WTC11 (cell line): ENCODE data around the gene AURKA. TPM values are rescaled to one million over a fixed set of nuclear protein-coding genes. Genes with fewer than 3 reads are reported as not detected.

Experiments used
- ATAC-seq: fragments of 200-7000 bp; cut with Tn5 transposase; 2 replicates; pipeline ENCODE4 v1.10.0; 2021; ENCODE audit warnings: mild to moderate bottlenecking, moderate library complexity
- CTCF ChIA-PET: fragments of 300-600 bp; sonication (Branson Sonifier 250); formaldehyde crosslinking; loops from one replicate; lab custom pipeline; 2021; ENCODE audit warnings: antibody characterized with exemption; lab: Charles Lee
- POLR2A ChIA-PET: fragments of 350-600 bp; sonication (Branson Sonifier 250); formaldehyde crosslinking; loops from one replicate; lab custom pipeline; 2021; ENCODE audit warnings: antibody characterized with exemption; lab: Charles Lee
- DNase-seq: peaks from one replicate; pipeline ENCODE4 v3.0.0; 2021; ENCODE audit warnings: low spot score
- H3K27ac Mint-ChIP-seq: 2 replicates; pipeline ENCODE4 v1.8.0; 2021; ENCODE audit warnings: mixed read lengths
- H3K27me3 Mint-ChIP-seq: 2 replicates; pipeline ENCODE4 v1.8.0; 2021; ENCODE audit warnings: low read depth, mild to moderate bottlenecking, moderate library complexity, mixed read lengths
- H3K36me3 Mint-ChIP-seq: 2 replicates; pipeline ENCODE4 v1.8.0; 2021; ENCODE audit warnings: mixed read lengths
- H3K4me1 Mint-ChIP-seq: 2 replicates; pipeline ENCODE4 v1.8.0; 2022; ENCODE audit warnings: mixed read lengths
- H3K4me3 Mint-ChIP-seq: 2 replicates; pipeline ENCODE4 v1.8.0; 2021; ENCODE audit warnings: mild to moderate bottlenecking, moderate library complexity, mixed read lengths
- H3K9me3 Mint-ChIP-seq: 2 replicates; pipeline ENCODE4 v1.8.0; 2021; ENCODE audit warnings: mixed read lengths
- CBFB ChIP-seq: sonication (generic); formaldehyde crosslinking; IDR thresholded peaks from 2 replicates; pipeline ENCODE4 v1.8.1; 2022; ENCODE audit warnings: mild to moderate bottlenecking, low read depth, missing genetic modification reagents
- CREM ChIP-seq: sonication (generic); formaldehyde crosslinking; IDR thresholded peaks from 2 replicates; pipeline ENCODE4 v1.8.1; 2022; ENCODE audit warnings: mild to moderate bottlenecking, missing genetic modification reagents, moderate library complexity
- ELF4 ChIP-seq: sonication (generic); formaldehyde crosslinking; IDR thresholded peaks from 2 replicates; pipeline ENCODE4 v1.8.1; 2022; ENCODE audit warnings: low read depth, mild to moderate bottlenecking, moderate library complexity, missing genetic modification reagents
- ESRRA ChIP-seq: sonication (generic); formaldehyde crosslinking; IDR thresholded peaks from 2 replicates; pipeline ENCODE4 v1.8.1; 2022; ENCODE audit warnings: mild to moderate bottlenecking, missing genetic modification reagents, borderline replicate concordance
- ETV6 ChIP-seq: sonication (generic); formaldehyde crosslinking; IDR thresholded peaks from 2 replicates; pipeline ENCODE4 v1.8.1; 2022; ENCODE audit warnings: mild to moderate bottlenecking, missing genetic modification reagents
- FOXJ3 ChIP-seq: sonication (generic); formaldehyde crosslinking; IDR thresholded peaks from 2 replicates; pipeline ENCODE4 v1.9.0; 2021; ENCODE audit warnings: missing genetic modification reagents, mild to moderate bottlenecking, borderline replicate concordance
- JAZF1 ChIP-seq: fragments of 250-450 bp; sonication (Bioruptor Pico); IDR thresholded peaks from 2 replicates; pipeline ENCODE4 v1.9.0; 2021; ENCODE audit warnings: moderate library complexity, mild to moderate bottlenecking, inconsistent platforms
- NFE2L1 ChIP-seq: sonication (generic); formaldehyde crosslinking; IDR thresholded peaks from 2 replicates; pipeline ENCODE4 v1.8.1; 2023; ENCODE audit warnings: missing genetic modification reagents
- NR2C2 ChIP-seq: sonication (generic); formaldehyde crosslinking; IDR thresholded peaks from 2 replicates; pipeline ENCODE4 v1.8.0; 2022; ENCODE audit warnings: mild to moderate bottlenecking, missing genetic modification reagents
- SMAD4 ChIP-seq: sonication (generic); formaldehyde crosslinking; IDR thresholded peaks from 2 replicates; pipeline ENCODE4 v1.8.0; 2022; ENCODE audit warnings: mild to moderate bottlenecking, missing genetic modification reagents
- TP53 ChIP-seq: sonication (generic); formaldehyde crosslinking; IDR thresholded peaks from 2 replicates; pipeline ENCODE4 v1.8.1; 2023; ENCODE audit warnings: mild to moderate bottlenecking, missing genetic modification reagents
- ZNF232 ChIP-seq: sonication (generic); formaldehyde crosslinking; IDR thresholded peaks from 2 replicates; pipeline ENCODE4 v1.8.0; 2022; ENCODE audit warnings: mild to moderate bottlenecking, missing genetic modification reagents
- total RNA-seq: library from RNA; stranded (reverse); gene quantifications from 3 replicates; pipeline ENCODE4 v1.2.3, GENCODE V29; 2021
- TF ChIP-seq, protein P1 (sequence below): fragments of 250-450 bp; sonication (Bioruptor Pico); IDR thresholded peaks from 2 replicates; pipeline ENCODE4 v1.8.0; 2021; ENCODE audit warnings: mild to moderate bottlenecking
- TF ChIP-seq, protein P2 (sequence below): sonication (generic); formaldehyde crosslinking; IDR thresholded peaks from 2 replicates; pipeline ENCODE4 v1.8.1; 2023; ENCODE audit warnings: mild to moderate bottlenecking, moderate library complexity, missing genetic modification reagents
- TF ChIP-seq, protein P3 (sequence below): sonication (generic); formaldehyde crosslinking; IDR thresholded peaks from 2 replicates; pipeline ENCODE4 v1.8.0; 2022; ENCODE audit warnings: mild to moderate bottlenecking, missing genetic modification reagents
- TF ChIP-seq, protein P4 (sequence below): sonication (generic); formaldehyde crosslinking; IDR thresholded peaks from 2 replicates; pipeline ENCODE4 v1.8.1; 2022; ENCODE audit warnings: mild to moderate bottlenecking, moderate library complexity, missing genetic modification reagents
- TF ChIP-seq, protein P5 (sequence below): sonication (generic); formaldehyde crosslinking; IDR thresholded peaks from 2 replicates; pipeline ENCODE4 v1.8.1; 2023; ENCODE audit warnings: mild to moderate bottlenecking, missing genetic modification reagents, moderate library complexity

Gene AURKA
- total RNA-seq, 1 experiment from 2014 or later, result 103 TPM

DNA sequence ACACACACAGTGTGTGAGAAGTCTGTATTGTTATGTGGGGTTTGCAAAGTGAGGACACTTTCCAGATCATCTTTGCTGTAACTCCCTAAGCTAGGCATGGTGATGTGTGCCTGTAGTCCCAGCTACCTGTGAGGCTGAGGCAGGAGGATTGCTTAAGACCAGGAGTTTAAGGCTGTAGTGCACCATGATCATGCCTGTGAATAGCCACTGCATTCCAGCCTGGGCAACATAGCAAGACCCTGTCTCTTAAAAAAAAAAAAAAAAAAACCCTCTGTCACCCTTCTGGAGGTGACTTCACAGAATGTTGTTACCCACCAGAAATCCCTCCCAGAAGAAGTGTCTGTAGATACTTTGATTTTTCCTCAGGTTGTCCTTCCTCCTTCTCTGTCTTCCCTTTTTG lies 34.9 kb upstream of the AURKA start:
- Mint-ChIP-seq H3K27me3 (peaks cover 51% of the 10 kb centered on the region), H3K4me1 (peaks cover 9% of the 10 kb centered on the region), H3K36me3 (no peaks in the 10 kb centered on the region), H3K27ac (no peak overlapping the region)
- ChIA-PET CTCF (no interaction called here), POLR2A (no interaction called here)
- ATAC-seq (no peak), DNase-seq (no peak)
- TF ChIP-seq, protein P1, sequence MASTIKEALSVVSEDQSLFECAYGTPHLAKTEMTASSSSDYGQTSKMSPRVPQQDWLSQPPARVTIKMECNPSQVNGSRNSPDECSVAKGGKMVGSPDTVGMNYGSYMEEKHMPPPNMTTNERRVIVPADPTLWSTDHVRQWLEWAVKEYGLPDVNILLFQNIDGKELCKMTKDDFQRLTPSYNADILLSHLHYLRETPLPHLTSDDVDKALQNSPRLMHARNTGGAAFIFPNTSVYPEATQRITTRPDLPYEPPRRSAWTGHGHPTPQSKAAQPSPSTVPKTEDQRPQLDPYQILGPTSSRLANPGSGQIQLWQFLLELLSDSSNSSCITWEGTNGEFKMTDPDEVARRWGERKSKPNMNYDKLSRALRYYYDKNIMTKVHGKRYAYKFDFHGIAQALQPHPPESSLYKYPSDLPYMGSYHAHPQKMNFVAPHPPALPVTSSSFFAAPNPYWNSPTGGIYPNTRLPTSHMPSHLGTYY, result no peak
- TF ChIP-seq ESRRA, result no peak
- TF ChIP-seq, protein P2, sequence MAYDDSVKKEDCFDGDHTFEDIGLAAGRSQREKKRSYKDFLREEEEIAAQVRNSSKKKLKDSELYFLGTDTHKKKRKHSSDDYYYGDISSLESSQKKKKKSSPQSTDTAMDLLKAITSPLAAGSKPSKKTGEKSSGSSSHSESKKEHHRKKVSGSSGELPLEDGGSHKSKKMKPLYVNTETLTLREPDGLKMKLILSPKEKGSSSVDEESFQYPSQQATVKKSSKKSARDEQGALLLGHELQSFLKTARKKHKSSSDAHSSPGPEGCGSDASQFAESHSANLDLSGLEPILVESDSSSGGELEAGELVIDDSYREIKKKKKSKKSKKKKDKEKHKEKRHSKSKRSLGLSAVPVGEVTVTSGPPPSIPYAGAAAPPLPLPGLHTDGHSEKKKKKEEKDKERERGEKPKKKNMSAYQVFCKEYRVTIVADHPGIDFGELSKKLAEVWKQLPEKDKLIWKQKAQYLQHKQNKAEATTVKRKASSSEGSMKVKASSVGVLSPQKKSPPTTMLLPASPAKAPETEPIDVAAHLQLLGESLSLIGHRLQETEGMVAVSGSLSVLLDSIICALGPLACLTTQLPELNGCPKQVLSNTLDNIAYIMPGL (CRISPR knock-in tag), result no peak
- no peak for TF ChIP-seq CBFB (CRISPR knock-in tag)
- TF ChIP-seq ELF4 (CRISPR knock-in tag), result no peak
- TF ChIP-seq ZNF232 (CRISPR knock-in tag), result no peak
- TF ChIP-seq, protein P3, sequence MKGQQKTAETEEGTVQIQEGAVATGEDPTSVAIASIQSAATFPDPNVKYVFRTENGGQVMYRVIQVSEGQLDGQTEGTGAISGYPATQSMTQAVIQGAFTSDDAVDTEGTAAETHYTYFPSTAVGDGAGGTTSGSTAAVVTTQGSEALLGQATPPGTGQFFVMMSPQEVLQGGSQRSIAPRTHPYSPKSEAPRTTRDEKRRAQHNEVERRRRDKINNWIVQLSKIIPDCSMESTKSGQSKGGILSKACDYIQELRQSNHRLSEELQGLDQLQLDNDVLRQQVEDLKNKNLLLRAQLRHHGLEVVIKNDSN, result no peak
- TF ChIP-seq, all 79 proteins: peak for 0
- H3K4me3 Mint-ChIP-seq, result no peak overlapping the region
- no peaks in the 10 kb centered on the region for H3K9me3 Mint-ChIP-seq

DNA sequence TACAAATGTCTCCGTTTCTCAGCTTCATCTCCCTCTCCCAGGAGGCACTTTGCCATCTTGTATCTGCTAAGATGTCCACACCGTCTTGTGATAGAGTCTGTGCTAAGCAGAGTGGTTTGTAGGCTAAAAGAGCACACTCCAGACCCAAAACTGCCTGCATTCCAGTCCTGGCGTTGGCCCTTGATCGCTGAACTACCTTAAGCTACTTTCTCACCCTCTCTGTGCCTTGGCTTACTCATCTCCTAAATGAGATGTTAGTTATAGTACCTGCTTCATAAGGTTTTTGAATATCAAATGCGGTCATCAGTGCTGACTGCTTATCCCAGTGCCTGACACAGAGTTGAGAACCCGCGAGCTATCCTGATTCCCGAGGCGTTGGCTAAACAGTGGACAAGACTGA lies 34.0 kb upstream of the AURKA start:
- H3K4me3 Mint-ChIP-seq, result no peak overlapping the region
- H3K36me3 Mint-ChIP-seq, result no peaks in the 10 kb centered on the region
- DNase-seq, result no peak
- H3K9me3 Mint-ChIP-seq, result no peaks in the 10 kb centered on the region
- ChIA-PET CTCF (no interaction called here), POLR2A (no interaction called here)
- H3K4me1 Mint-ChIP-seq, result peaks cover 9% of the 10 kb centered on the region
- H3K27ac Mint-ChIP-seq, result no peak overlapping the region
- ATAC-seq, result no peak
- no peak for TF ChIP-seq SMAD4 (CRISPR knock-in tag)
- TF ChIP-seq, protein P4, sequence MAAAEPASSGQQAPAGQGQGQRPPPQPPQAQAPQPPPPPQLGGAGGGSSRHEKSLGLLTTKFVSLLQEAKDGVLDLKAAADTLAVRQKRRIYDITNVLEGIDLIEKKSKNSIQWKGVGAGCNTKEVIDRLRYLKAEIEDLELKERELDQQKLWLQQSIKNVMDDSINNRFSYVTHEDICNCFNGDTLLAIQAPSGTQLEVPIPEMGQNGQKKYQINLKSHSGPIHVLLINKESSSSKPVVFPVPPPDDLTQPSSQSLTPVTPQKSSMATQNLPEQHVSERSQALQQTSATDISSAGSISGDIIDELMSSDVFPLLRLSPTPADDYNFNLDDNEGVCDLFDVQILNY (CRISPR knock-in tag), result no peak
- no peak for TF ChIP-seq FOXJ3 (CRISPR knock-in tag)
- no peak for TF ChIP-seq CREM (CRISPR knock-in tag)
- TF ChIP-seq, protein P1, result no peak
- no peak for TF ChIP-seq NFE2L1 (CRISPR knock-in tag)
- TF ChIP-seq JAZF1 (CRISPR knock-in tag), result no peak
- TF ChIP-seq, protein P3, result no peak
- TF ChIP-seq TP53, result no peak
- TF ChIP-seq NR2C2 (CRISPR knock-in tag), result no peak
- TF ChIP-seq ETV6 (CRISPR knock-in tag), result no peak
- TF ChIP-seq, protein P5, sequence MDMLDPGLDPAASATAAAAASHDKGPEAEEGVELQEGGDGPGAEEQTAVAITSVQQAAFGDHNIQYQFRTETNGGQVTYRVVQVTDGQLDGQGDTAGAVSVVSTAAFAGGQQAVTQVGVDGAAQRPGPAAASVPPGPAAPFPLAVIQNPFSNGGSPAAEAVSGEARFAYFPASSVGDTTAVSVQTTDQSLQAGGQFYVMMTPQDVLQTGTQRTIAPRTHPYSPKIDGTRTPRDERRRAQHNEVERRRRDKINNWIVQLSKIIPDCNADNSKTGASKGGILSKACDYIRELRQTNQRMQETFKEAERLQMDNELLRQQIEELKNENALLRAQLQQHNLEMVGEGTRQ (CRISPR knock-in tag), result no peak
- H3K27me3 Mint-ChIP-seq, result peaks cover 56% of the 10 kb centered on the region
